NOMO-1 treated with dmso at 0.1 percent for 144 hours (cell line): ENCODE results near the gene ZNF543.

Experiments used
- DNase-seq: peaks from one replicate; lab custom pipeline; 2025; ENCODE audit not compliant: unreplicated experiment; lab: John Stamatoyannopoulos, UW

The ZNF543 gene

GRCh38 chr19:57377498-57378146 lies 57.4 kb downstream of the ZNF543 start:
- no peak for DNase-seq
